Neural progenitor cell (in vitro differentiated cells): ENCODE data around the gene CERS3. TPM values are rescaled to one million over a fixed set of nuclear protein-coding genes. Genes with fewer than 3 reads are reported as not detected.

Source experiments
- DNase-seq: peaks from one replicate; pipeline ENCODE4 v3.0.0-alpha.2; 2016; ENCODE audit warnings: low spot score
- H2AFZ ChIP-seq: fragments of 200-600 bp; sonication (generic); replicated peaks from 2 replicates; pipeline ENCODE4 v1.6.1; 2016; ENCODE audit warnings: antibody characterized with exemption
- H3F3A ChIP-seq: fragments of 200-600 bp; sonication (generic); 2 replicates; pipeline ENCODE4 v1.6.1; 2016; ENCODE audit warnings: antibody characterized with exemption, low read depth
- H3K27ac ChIP-seq: fragments of 200-600 bp; sonication (generic); 2 replicates; pipeline ENCODE4 v1.5.1; 2016; ENCODE audit warnings: mild to moderate bottlenecking
- H3K27me3 ChIP-seq: fragments of 200-600 bp; sonication (generic); 2 replicates; pipeline ENCODE4 v1.6.1; 2016; ENCODE audit warnings: mild to moderate bottlenecking, moderate library complexity
- H3K36me3 ChIP-seq: fragments of 200-600 bp; sonication (generic); 2 replicates; pipeline ENCODE4 v1.5.1; 2016
- H3K4me1 ChIP-seq: fragments of 200-600 bp; sonication (generic); 2 replicates; pipeline ENCODE4 v1.6.1; 2016; ENCODE audit warnings: mixed run types
- H3K4me2 ChIP-seq: fragments of 200-600 bp; sonication (generic); 2 replicates; pipeline ENCODE4 v1.6.1; 2016
- H3K4me3 ChIP-seq: fragments of 200-600 bp; sonication (generic); 2 replicates; pipeline ENCODE4 v1.5.1; 2016
- H3K79me2 ChIP-seq: fragments of 200-600 bp; sonication (generic); 2 replicates; pipeline ENCODE4 v1.6.1; 2016; ENCODE audit warnings: low read depth
- H3K9ac ChIP-seq: fragments of 200-600 bp; sonication (generic); 2 replicates; pipeline ENCODE4 v1.6.1; 2016
- H3K9me3 ChIP-seq: fragments of 200-600 bp; sonication (generic); 2 replicates; pipeline ENCODE4 v1.5.1; 2016; ENCODE audit warnings: low read depth
- H4K20me1 ChIP-seq: fragments of 200-600 bp; sonication (generic); 2 replicates; pipeline ENCODE4 v1.6.1; 2016; ENCODE audit warnings: low read depth
- H3K27ac Mint-ChIP-seq: 3 replicates; pipeline ENCODE4 v1.8.0; 2021; ENCODE audit warnings: mixed read lengths
- H3K27me3 Mint-ChIP-seq: 2 replicates; pipeline ENCODE4 v1.8.0; 2022; ENCODE audit warnings: low read depth, mild to moderate bottlenecking, inconsistent platforms, moderate library complexity, mixed read lengths; ENCODE audit not compliant: insufficient read depth
- H3K36me3 Mint-ChIP-seq: 3 replicates; pipeline ENCODE4 v1.8.0; 2021; ENCODE audit warnings: mixed read lengths
- H3K4me1 Mint-ChIP-seq: 3 replicates; pipeline ENCODE4 v1.8.0; 2021; ENCODE audit warnings: mixed read lengths
- H3K4me3 Mint-ChIP-seq: 3 replicates; pipeline ENCODE4 v1.8.0; 2021; ENCODE audit warnings: mild to moderate bottlenecking, moderate library complexity, mixed read lengths
- H3K9me3 Mint-ChIP-seq: 3 replicates; pipeline ENCODE4 v1.8.0; 2020; ENCODE audit warnings: mixed read lengths
- CTCF ChIP-seq: fragments of 200-600 bp; sonication (generic); IDR thresholded peaks from 2 replicates; pipeline ENCODE4 v1.5.1; 2017; ENCODE audit warnings: antibody characterized with exemption, mild to moderate bottlenecking
- EZH2 ChIP-seq: fragments of 200-600 bp; sonication (generic); IDR thresholded peaks from 2 replicates; pipeline ENCODE4 v1.6.1; 2017; ENCODE audit warnings: antibody characterized with exemption, mild to moderate bottlenecking, moderate library complexity
- EZH2phosphoT487 ChIP-seq: fragments of 200-600 bp; sonication (generic); IDR thresholded peaks from 2 replicates; pipeline ENCODE4 v1.6.1; 2017; ENCODE audit warnings: antibody characterized with exemption
- total RNA-seq: library from RNA; depleted of rRNA; stranded (reverse); fragments of >200 nt; gene quantifications from 2 replicates; pipeline ENCODE4 v1.2.3, GENCODE V29; 2015; ENCODE audit warnings: low replicate concordance

The CERS3 gene
- total RNA-seq, 1 donor from 2014 or later, result not detected

- no peaks in the 10 kb centered on the region for H3F3A ChIP-seq
- no peaks in the 10 kb centered on the region for H3K4me1 Mint-ChIP-seq
- H3K9ac ChIP-seq, result no peak overlapping the region
- H3K36me3 ChIP-seq, result no peaks in the 10 kb centered on the region
- no peak overlapping the region for H3K27ac ChIP-seq
- no peaks in the 10 kb centered on the region for H3K4me1 ChIP-seq
- no peaks in the 10 kb centered on the region for H3K27me3 ChIP-seq
- H3K27me3 Mint-ChIP-seq, result no peaks in the 10 kb centered on the region
- no peaks in the 10 kb centered on the region for H4K20me1 ChIP-seq
- no peak overlapping the region for H3K4me3 Mint-ChIP-seq
- H3K9me3 ChIP-seq, result no peaks in the 10 kb centered on the region
- H3K79me2 ChIP-seq, result no peaks in the 10 kb centered on the region
- no peak overlapping the region for H3K4me2 ChIP-seq
- no peak overlapping the region for H3K4me3 ChIP-seq
- H3K27ac Mint-ChIP-seq, result no peak overlapping the region
- DNase-seq, result no peak
- no peak overlapping the region for H2AFZ ChIP-seq
- peaks cover 9% of the 10 kb centered on the region for H3K36me3 Mint-ChIP-seq
- TF ChIP-seq EZH2phosphoT487, result no peak
- no peak for TF ChIP-seq CTCF
- TF ChIP-seq EZH2, result no peak
- no peaks in the 10 kb centered on the region for H3K9me3 Mint-ChIP-seq
Observed at GRCh38 chr15:100571592-100572167, 42.9 kb upstream of the CERS3 start.

GRCh38 chr15:100570735-100571313, 42.1 kb upstream of the CERS3 start:
- H3K27ac ChIP-seq, result no peak overlapping the region
- H4K20me1 ChIP-seq, result no peaks in the 10 kb centered on the region
- H3F3A ChIP-seq, result no peaks in the 10 kb centered on the region
- H3K27ac Mint-ChIP-seq, result no peak overlapping the region
- no peaks in the 10 kb centered on the region for H3K27me3 ChIP-seq
- no peaks in the 10 kb centered on the region for H3K79me2 ChIP-seq
- DNase-seq, result no peak
- no peaks in the 10 kb centered on the region for H3K4me1 Mint-ChIP-seq
- no peaks in the 10 kb centered on the region for H3K4me1 ChIP-seq
- no peaks in the 10 kb centered on the region for H3K27me3 Mint-ChIP-seq
- H3K4me2 ChIP-seq, result no peak overlapping the region
- H3K4me3 Mint-ChIP-seq, result no peak overlapping the region
- H3K36me3 Mint-ChIP-seq, result peaks cover 3% of the 10 kb centered on the region
- no peaks in the 10 kb centered on the region for H3K9me3 Mint-ChIP-seq
- no peak overlapping the region for H3K4me3 ChIP-seq
- no peak overlapping the region for H3K9ac ChIP-seq
- no peaks in the 10 kb centered on the region for H3K9me3 ChIP-seq
- H3K36me3 ChIP-seq, result no peaks in the 10 kb centered on the region
- TF ChIP-seq CTCF, result no peak
- no peak for TF ChIP-seq EZH2phosphoT487
- no peak overlapping the region for H2AFZ ChIP-seq

- Mint-ChIP-seq H3K9me3 (no peaks in the 10 kb centered on the region), H3K27me3 (no peaks in the 10 kb centered on the region), H3K27ac (no peak overlapping the region), H3K4me3 (no peak overlapping the region), H3K36me3 (peaks cover 3% of the 10 kb centered on the region), H3K4me1 (no peaks in the 10 kb centered on the region)
- Histone ChIP-seq H3K27ac (no peak overlapping the region), H3F3A (no peaks in the 10 kb centered on the region), H3K9ac (no peak overlapping the region), H3K4me1 (no peaks in the 10 kb centered on the region), H3K9me3 (no peaks in the 10 kb centered on the region), H3K4me2 (no peak overlapping the region), H3K4me3 (no peak overlapping the region), H3K27me3 (no peaks in the 10 kb centered on the region), H3K36me3 (no peaks in the 10 kb centered on the region), H3K79me2 (no peaks in the 10 kb centered on the region), H4K20me1 (no peaks in the 10 kb centered on the region), H2AFZ (no peak overlapping the region)
- TF ChIP-seq EZH2phosphoT487, result no peak
- no peak for DNase-seq
Observed at GRCh38 chr15:100570275-100570674, 41.5 kb upstream of the CERS3 start.

GRCh38 chr15:100569391-100569790, 40.6 kb upstream of the CERS3 start:
- H3K4me3 ChIP-seq, result no peak overlapping the region
- H3K27ac ChIP-seq, result no peak overlapping the region
- no peaks in the 10 kb centered on the region for H3K9me3 ChIP-seq
- H2AFZ ChIP-seq, result no peak overlapping the region
- Mint-ChIP-seq H3K4me1 (no peaks in the 10 kb centered on the region), H3K27ac (peak overlapping the region; percentile 40), H3K4me3 (no peak overlapping the region), H3K27me3 (no peaks in the 10 kb centered on the region), H3K9me3 (no peaks in the 10 kb centered on the region), H3K36me3 (peaks cover 3% of the 10 kb centered on the region)
- H3K4me1 ChIP-seq, result no peaks in the 10 kb centered on the region
- no peak for DNase-seq
- no peaks in the 10 kb centered on the region for H3K36me3 ChIP-seq
- H3K79me2 ChIP-seq, result no peaks in the 10 kb centered on the region
- H4K20me1 ChIP-seq, result no peaks in the 10 kb centered on the region
- TF ChIP-seq EZH2, result no peak
- TF ChIP-seq EZH2phosphoT487, result no peak
- TF ChIP-seq CTCF, result no peak
- no peak overlapping the region for H3K4me2 ChIP-seq
- H3F3A ChIP-seq, result no peaks in the 10 kb centered on the region
- H3K9ac ChIP-seq, result no peak overlapping the region
- H3K27me3 ChIP-seq, result no peaks in the 10 kb centered on the region
